Measurements from ENCODE around the gene CHURC1. TPM values are rescaled to one million over a fixed set of nuclear protein-coding genes. Genes with fewer than 3 reads are reported as not detected.

The CHURC1 gene
- total and polyA plus RNA-seq, 2 of the 8 experiments (the other 6 are each of a cell fraction or from before 2014, with no cell fraction given), result 50.2 to 59.3 TPM

- no peak for TF ChIP-seq CHD7 (IDR thresholded peaks at IDR 0.05; ENCODE audit: insufficient replicate concordance, low read length)
- TF ChIP-seq EP300 (IDR thresholded peaks at IDR 0.05; ENCODE audit: borderline replicate concordance in 1 of 2, low read depth in 2 of 2, low read length in 2 of 2), result no peak
- no peak for TF ChIP-seq JUND (IDR thresholded peaks at IDR 0.05; ENCODE audit: low read length)
- no peak for TF ChIP-seq KDM5A (IDR thresholded peaks at IDR 0.05; ENCODE audit: low read length)
- no peak for TF ChIP-seq JUN (IDR thresholded peaks at IDR 0.05; ENCODE audit: low read depth, low read length)
- TF ChIP-seq CREB1 (IDR thresholded peaks at IDR 0.05), result no peak
- no peak for TF ChIP-seq PHF8 (conservative IDR thresholded peaks at IDR 0.05; ENCODE audit: low read depth, low read length)
- no peak for TF ChIP-seq RFX5 (IDR thresholded peaks at IDR 0.05; ENCODE audit: borderline replicate concordance, low read depth, low read length)
- TF ChIP-seq TEAD4 (IDR thresholded peaks at IDR 0.05; ENCODE audit: low read depth, low read length), result no peak
- no peak for TF ChIP-seq SIRT6 (IDR thresholded peaks at IDR 0.05; ENCODE audit: low read length)
- no peak for TF ChIP-seq TAF7 (optimal IDR thresholded peaks at IDR 0.05; ENCODE audit: borderline replicate concordance, low read depth, low read length)
These were observed 30.6 kb downstream of the CHURC1 start (continued) for GRCh38 chr14:64944861-64945260.
